SK-N-SH (cell line): ENCODE results near the gene CRAT. TPM values are rescaled to one million over a fixed set of nuclear protein-coding genes. Genes with fewer than 3 reads are reported as not detected.

Source experiments
- CTCF ChIA-PET: fragments of 300-600, 350-600 bp; formaldehyde crosslinking; extraction: SDS; loops from one replicate; lab custom pipeline; 2021; lab: Yijun Ruan, JAX
- POLR2A ChIA-PET: fragments of 350-600 bp; sonication (Branson Sonifier 250); formaldehyde crosslinking; extraction: SDS; loops from one replicate; lab custom pipeline; 2020; ENCODE audit warnings: antibody characterized with exemption, inconsistent platforms; lab: Yijun Ruan, JAX
- DNase-seq: peaks from one replicate; pipeline ENCODE4 v3.0.0; 2012
- H2AFZ ChIP-seq: fragments of 200-600 bp; sonication (generic); 2 replicates; pipeline ENCODE4 v1.8.1; 2016; ENCODE audit warnings: antibody characterized with exemption, mild to moderate bottlenecking, low read depth
- H3F3A ChIP-seq: fragments of 200-600 bp; sonication (generic); replicated peaks from 2 replicates; pipeline ENCODE3; 2016; ENCODE audit warnings: antibody characterized with exemption, mild to moderate bottlenecking; ENCODE audit not compliant: insufficient read depth
- H3K27ac ChIP-seq, 2 experiments: fragments of 200-500 bp in 1 of 2; fragments of 200-600 bp in 1 of 2; sonication (Bioruptor generic) in 1 of 2; sonication (generic), shearing (Covaris generic) in 1 of 2; 2 replicates each; pipeline versions ENCODE4 v1.5.1 to v1.6.1; 2014 to 2016; ENCODE audit warnings: low read depth in 2 of 2, inconsistent platforms in 1 of 2, low read length in 1 of 2, mild to moderate bottlenecking in 1 of 2, mixed read lengths in 1 of 2
- H3K27me3 ChIP-seq: fragments of 200-600 bp; sonication (generic), shearing (Covaris generic); 2 replicates; pipeline ENCODE4 v1.6.1; 2016; ENCODE audit warnings: mixed run types; ENCODE audit not compliant: insufficient read depth
- H3K36me3 ChIP-seq, 2 experiments: fragments of 200-500 bp in 1 of 2; fragments of 200-600 bp in 1 of 2; sonication (Bioruptor generic) in 1 of 2; sonication (generic) in 1 of 2; replicated peaks in 1 of 2; 2 replicates each; pipeline versions ENCODE3 to v1.5.1; 2014 to 2016; ENCODE audit warnings: low read length in 1 of 2, mild to moderate bottlenecking in 1 of 2; ENCODE audit not compliant: insufficient read depth in 2 of 2, control insufficient read depth in 1 of 2
- H3K4me1 ChIP-seq, 2 experiments: fragments of 200-500 bp in 1 of 2; fragments of 200-600 bp in 1 of 2; sonication (Bioruptor generic) in 1 of 2; sonication (generic), shearing (Covaris generic) in 1 of 2; 2 replicates each; pipeline versions ENCODE4 v1.5.1 to v1.6.1; 2014 to 2016; ENCODE audit warnings: low read depth in 1 of 2, low read length in 1 of 2, mixed run types in 1 of 2; ENCODE audit not compliant: insufficient read depth in 2 of 2, control insufficient read depth in 1 of 2
- H3K4me2 ChIP-seq: fragments of 200-600 bp; sonication (generic), shearing (Covaris generic); 2 replicates; pipeline ENCODE4 v1.6.1; 2017; ENCODE audit warnings: mixed run types
- H3K4me3 ChIP-seq, 2 experiments: fragments of 200-500 bp in 1 of 2; fragments of 200-600 bp in 1 of 2; sonication (Bioruptor generic) in 1 of 2; sonication (generic), shearing (Covaris generic) in 1 of 2; 2 replicates each; pipeline versions ENCODE4 v1.5.1 to v1.8.1; 2014 to 2016; ENCODE audit warnings: low read depth in 2 of 2, inconsistent platforms in 1 of 2, low read length in 1 of 2, mild to moderate bottlenecking in 1 of 2, mixed read lengths in 1 of 2, moderate library complexity in 1 of 2
- H3K79me2 ChIP-seq: fragments of 200-600 bp; sonication (generic); 2 replicates; pipeline ENCODE4 v1.8.1; 2017; ENCODE audit warnings: mild to moderate bottlenecking; ENCODE audit not compliant: insufficient read depth
- H3K9ac ChIP-seq: fragments of 200-600 bp; sonication (generic); 2 replicates; pipeline ENCODE4 v1.6.1; 2017; ENCODE audit warnings: mixed run types
- H3K9me2 ChIP-seq: fragments of 200-600 bp; sonication (generic); 2 replicates; pipeline ENCODE4 v1.6.1; 2017; ENCODE audit warnings: mixed run types
- H3K9me3 ChIP-seq: fragments of 200-600 bp; sonication (generic); 2 replicates; pipeline ENCODE4 v1.6.1; 2017; ENCODE audit warnings: mixed run types, mild to moderate bottlenecking, moderate library complexity
- H4K20me1 ChIP-seq: fragments of 200-600 bp; sonication (generic); 2 replicates; pipeline ENCODE4 v1.6.1; 2017; ENCODE audit warnings: mild to moderate bottlenecking, mixed run types; ENCODE audit not compliant: insufficient read depth
- CHD2 ChIP-seq: fragments of 150-350 bp; IDR thresholded peaks from 2 replicates; pipeline ENCODE4 v1.6.1; 2018; ENCODE audit warnings: low read length; ENCODE audit not compliant: partially characterized antibody
- ELF1 ChIP-seq: IDR thresholded peaks from 2 replicates; pipeline ENCODE4 v1.4.0; 2012
- FOXJ3 ChIP-seq: sonication (generic); formaldehyde crosslinking; IDR thresholded peaks from 2 replicates; pipeline ENCODE4 v1.5.1; 2020; ENCODE audit warnings: mild to moderate bottlenecking, missing genetic modification reagents
- FOXM1 ChIP-seq: IDR thresholded peaks from 2 replicates; pipeline ENCODE4 v1.4.0; 2012; ENCODE audit warnings: low read depth, mild to moderate bottlenecking
- GATA2 ChIP-seq: sonication (generic); formaldehyde crosslinking; IDR thresholded peaks from 2 replicates; pipeline ENCODE4 v1.5.0; 2020; ENCODE audit warnings: mild to moderate bottlenecking, missing genetic modification reagents
- RCOR1 ChIP-seq: fragments of 150-350 bp; IDR thresholded peaks from 2 replicates; pipeline ENCODE4 v1.6.1; 2017; ENCODE audit warnings: antibody characterized with exemption, low read length
- RXRA ChIP-seq: IDR thresholded peaks from 2 replicates; pipeline ENCODE4 v1.4.0; 2012; ENCODE audit warnings: low read depth, mild to moderate bottlenecking, borderline replicate concordance
- SIN3A ChIP-seq: IDR thresholded peaks from 2 replicates; pipeline ENCODE4 v1.6.1; 2012; ENCODE audit warnings: low read depth, mild to moderate bottlenecking, low read length, moderate library complexity, borderline replicate concordance
- SMC3 ChIP-seq: IDR thresholded peaks from 2 replicates; pipeline ENCODE4 v1.6.1; 2012; ENCODE audit warnings: low read depth, low read length, improper control_type of control experiment
- TAF1 ChIP-seq: IDR thresholded peaks from 2 replicates; pipeline ENCODE4 v1.6.1; 2012; ENCODE audit warnings: low read depth, mild to moderate bottlenecking, low read length, moderate library complexity, borderline replicate concordance
- TCF12 ChIP-seq: IDR thresholded peaks from 2 replicates; pipeline ENCODE4 v1.4.0; 2012
- TEAD4 ChIP-seq: IDR thresholded peaks from 2 replicates; pipeline ENCODE4 v1.4.0; 2012; ENCODE audit warnings: mild to moderate bottlenecking, borderline replicate concordance; ENCODE audit not compliant: insufficient read depth
- WGBS: methylation state at CpG from one replicate; pipeline ENCODE4 v1.1.6; 2017; ENCODE audit warnings: low lambda C conversion rate; 5-methylcytosine and 5-hydroxymethylcytosine counted together
- polyA plus RNA-seq, 3 experiments: library from polyadenylated mRNA; depleted of rRNA; stranded (reverse); fragments of >200 nt; gene quantifications; 2 replicates each; pipeline ENCODE4 v1.2.3, GENCODE V29; 2012
- TF ChIP-seq, protein P1 (sequence below): fragments of 200-600 bp; sonication (generic); IDR thresholded peaks from 2 replicates; pipeline ENCODE4 v1.6.1; 2017; ENCODE audit warnings: antibody characterized with exemption, mild to moderate bottlenecking, moderate library complexity
- TF ChIP-seq, protein P2 (sequence below): fragments of 150-350 bp; IDR thresholded peaks from 2 replicates; pipeline ENCODE4 v1.6.1; 2016; ENCODE audit warnings: mild to moderate bottlenecking, low read depth, low read length
- TF ChIP-seq, protein P3 (sequence below): IDR thresholded peaks from 2 replicates; pipeline ENCODE4 v1.4.0; 2012; ENCODE audit warnings: low read depth, borderline replicate concordance

CRAT gene
- polyA plus RNA-seq, 1 of the 3 experiments (the other 2 are of a cell fraction) = 44.5 TPM

DNA sequence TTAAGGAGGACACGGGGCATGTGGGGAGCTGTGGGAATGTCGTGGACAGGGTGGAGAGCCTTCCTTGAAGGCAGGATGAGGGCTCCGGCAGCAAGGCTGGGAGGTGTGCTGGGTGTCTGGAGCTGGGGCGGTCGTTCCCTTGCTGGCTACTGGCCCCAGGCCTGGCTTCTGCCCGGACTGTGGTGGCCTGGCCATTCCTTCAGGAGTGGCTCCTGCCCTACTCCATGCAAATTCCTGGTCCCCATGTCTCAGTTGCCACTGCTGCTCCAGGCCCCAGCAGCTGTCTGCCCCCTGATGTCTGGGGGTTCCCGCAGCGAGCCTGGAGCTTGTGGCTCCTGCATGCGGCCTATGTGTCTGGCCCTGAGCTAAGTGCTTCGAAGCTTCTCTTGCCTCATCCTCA, 45.6 kb upstream of the CRAT start:
- Histone ChIP-seq H3K9ac (no peak overlapping the region), H3K27me3 (no peaks in the 10 kb centered on the region), H3K79me2 (no peaks in the 10 kb centered on the region), H3K4me3 (no peak overlapping the region), H4K20me1 (no peaks in the 10 kb centered on the region), H3K9me2 (no peaks in the 10 kb centered on the region), H3K27ac (no peak overlapping the region), H3K4me2 (no peak overlapping the region), H3K36me3 (peaks cover 0 to 3% of the 10 kb centered on the region in 2 experiments), H3K4me1 (no peaks in the 10 kb centered on the region), H3F3A (no peaks in the 10 kb centered on the region), H3K9me3 (no peaks in the 10 kb centered on the region), H2AFZ (no peak overlapping the region)
- ChIA-PET POLR2A (no interaction called here), CTCF (interaction anchor here (0.9 to 2.8 kb wide), 3 partner anchors 13 to 18 kb away, joined by 3 to 13 read pairs (median 11); no protein-coding TSS in a partner anchor)
- no peak for DNase-seq
- no peak for TF ChIP-seq CHD2
- TF ChIP-seq TEAD4 = no peak
- no peak for TF ChIP-seq GATA2
- TF ChIP-seq ELF1 = no peak
- TF ChIP-seq, protein P1, sequence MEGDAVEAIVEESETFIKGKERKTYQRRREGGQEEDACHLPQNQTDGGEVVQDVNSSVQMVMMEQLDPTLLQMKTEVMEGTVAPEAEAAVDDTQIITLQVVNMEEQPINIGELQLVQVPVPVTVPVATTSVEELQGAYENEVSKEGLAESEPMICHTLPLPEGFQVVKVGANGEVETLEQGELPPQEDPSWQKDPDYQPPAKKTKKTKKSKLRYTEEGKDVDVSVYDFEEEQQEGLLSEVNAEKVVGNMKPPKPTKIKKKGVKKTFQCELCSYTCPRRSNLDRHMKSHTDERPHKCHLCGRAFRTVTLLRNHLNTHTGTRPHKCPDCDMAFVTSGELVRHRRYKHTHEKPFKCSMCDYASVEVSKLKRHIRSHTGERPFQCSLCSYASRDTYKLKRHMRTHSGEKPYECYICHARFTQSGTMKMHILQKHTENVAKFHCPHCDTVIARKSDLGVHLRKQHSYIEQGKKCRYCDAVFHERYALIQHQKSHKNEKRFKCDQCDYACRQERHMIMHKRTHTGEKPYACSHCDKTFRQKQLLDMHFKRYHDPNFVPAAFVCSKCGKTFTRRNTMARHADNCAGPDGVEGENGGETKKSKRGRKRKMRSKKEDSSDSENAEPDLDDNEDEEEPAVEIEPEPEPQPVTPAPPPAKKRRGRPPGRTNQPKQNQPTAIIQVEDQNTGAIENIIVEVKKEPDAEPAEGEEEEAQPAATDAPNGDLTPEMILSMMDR = no peak
- 94% methylated on average over 5 of the region's 10 CpGs for WGBS

DNA sequence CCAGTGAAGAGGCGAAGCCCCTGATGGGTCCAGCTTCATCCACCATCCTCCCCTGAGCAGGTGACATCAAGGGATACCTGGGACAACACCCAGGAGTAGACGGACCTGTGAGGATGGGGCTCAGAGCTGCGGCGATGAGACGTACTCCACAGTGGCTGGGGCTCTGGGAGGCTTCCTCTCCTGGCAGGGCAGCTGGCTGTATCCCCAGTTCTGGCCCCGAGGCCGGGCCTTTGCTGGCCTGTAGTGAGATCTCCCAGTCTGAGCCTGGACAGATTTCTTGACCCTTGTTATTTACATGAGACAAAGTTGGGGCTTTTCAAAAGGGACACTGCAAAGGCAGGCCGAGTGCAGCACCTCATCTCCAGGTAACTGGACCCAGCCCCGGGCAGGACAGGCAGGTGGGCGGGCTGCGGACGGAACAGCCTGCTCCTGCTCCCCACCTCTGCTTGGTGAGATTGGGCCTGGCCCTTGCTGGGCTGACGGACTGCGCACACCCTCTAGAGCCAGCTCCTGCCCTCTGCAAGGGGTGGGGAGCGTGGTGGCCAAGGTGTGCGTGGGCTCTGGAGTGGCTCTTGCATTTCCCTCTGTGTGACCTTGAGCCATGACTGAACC, 44.4 kb upstream of the CRAT start:
- H3K9me2 ChIP-seq = no peaks in the 10 kb centered on the region
- 91% methylated on average over 9 of the region's 16 CpGs for WGBS

More for the DNA sequence above, 44.4 kb upstream of the CRAT start:
- no peaks in the 10 kb centered on the region for H3K27me3 ChIP-seq
- H3K36me3 ChIP-seq = peaks cover 0 to 8% of the 10 kb centered on the region in 2 experiments
- no peak overlapping the region for H3K4me3 ChIP-seq
- no peak overlapping the region for H2AFZ ChIP-seq
- TF ChIP-seq, protein P2, sequence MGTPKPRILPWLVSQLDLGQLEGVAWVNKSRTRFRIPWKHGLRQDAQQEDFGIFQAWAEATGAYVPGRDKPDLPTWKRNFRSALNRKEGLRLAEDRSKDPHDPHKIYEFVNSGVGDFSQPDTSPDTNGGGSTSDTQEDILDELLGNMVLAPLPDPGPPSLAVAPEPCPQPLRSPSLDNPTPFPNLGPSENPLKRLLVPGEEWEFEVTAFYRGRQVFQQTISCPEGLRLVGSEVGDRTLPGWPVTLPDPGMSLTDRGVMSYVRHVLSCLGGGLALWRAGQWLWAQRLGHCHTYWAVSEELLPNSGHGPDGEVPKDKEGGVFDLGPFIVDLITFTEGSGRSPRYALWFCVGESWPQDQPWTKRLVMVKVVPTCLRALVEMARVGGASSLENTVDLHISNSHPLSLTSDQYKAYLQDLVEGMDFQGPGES = no peak
- TF ChIP-seq RXRA (no peak), SMC3 (no peak), TCF12 (no peak), TAF1 (no peak), SIN3A (no peak), RCOR1 (no peak), FOXJ3 (CRISPR knock-in tag) (no peak), FOXM1 (no peak)
- TF ChIP-seq, protein P3, sequence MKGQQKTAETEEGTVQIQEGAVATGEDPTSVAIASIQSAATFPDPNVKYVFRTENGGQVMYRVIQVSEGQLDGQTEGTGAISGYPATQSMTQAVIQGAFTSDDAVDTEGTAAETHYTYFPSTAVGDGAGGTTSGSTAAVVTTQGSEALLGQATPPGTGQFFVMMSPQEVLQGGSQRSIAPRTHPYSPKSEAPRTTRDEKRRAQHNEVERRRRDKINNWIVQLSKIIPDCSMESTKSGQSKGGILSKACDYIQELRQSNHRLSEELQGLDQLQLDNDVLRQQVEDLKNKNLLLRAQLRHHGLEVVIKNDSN = no peak
- H4K20me1 ChIP-seq = no peaks in the 10 kb centered on the region
- no peaks in the 10 kb centered on the region for H3K4me1 ChIP-seq
- H3F3A ChIP-seq = no peaks in the 10 kb centered on the region
- no peaks in the 10 kb centered on the region for H3K9me3 ChIP-seq
- CTCF ChIA-PET = interaction anchor here (0.6 to 4.9 kb wide), 6 partner anchors 10 to 468 kb away, joined by 3 to 42 read pairs (median 4); no protein-coding TSS in a partner anchor
- no peak overlapping the region for H3K9ac ChIP-seq
- no peaks in the 10 kb centered on the region for H3K79me2 ChIP-seq
- POLR2A ChIA-PET = no interaction called here
- DNase-seq = no peak
- no peak overlapping the region for H3K4me2 ChIP-seq
- H3K27ac ChIP-seq = no peak overlapping the region
